ENCODE data around the gene IVD.
A peak's percentile ranks its signal among the peaks of the same experiment; 100 is the strongest.

GRCh38 chr15:40470423-40471104 lies 65.0 kb downstream of the IVD start, which contains the start of gene CHST14:
- TF ChIP-seq POLR2A (IDR thresholded peaks at IDR 0.05; ENCODE audit: extremely low read depth, insufficient read length): peak; percentile 48
- no peak for TF ChIP-seq CTCF (IDR thresholded peaks at IDR 0.05; ENCODE audit: low read depth, low read length)
- TF ChIP-seq MAX (IDR thresholded peaks at IDR 0.05; ENCODE audit: low read depth, low read length): 0 out of 2 replicates have a peak, but pooled peaks have one; percentile 34
- TF ChIP-seq MYC (IDR thresholded peaks at IDR 0.05; ENCODE audit: low read depth, low read length): peak; percentile 80

Data from NB4 (cell line).